Activated naive CD4-positive, alpha-beta T cell treated with anti-CD3 and anti-CD28 coated beads, Interleukin-2, amount 50 U/mL, for 72 hours (primary cell): ENCODE measurements around the gene ORAI1. TPM values are rescaled to one million over a fixed set of nuclear protein-coding genes. Genes with fewer than 3 reads are reported as not detected.
"Not testable (repeated sequence)": the region's sequence is repeated elsewhere in the genome, so short reads cannot be mapped to it uniquely, and the experiment has no call there.

Source experiments
- ATAC-seq, 2 donors: fragments of 150-1000 bp; cut with Tn5 transposase; 2 replicates each; pipeline ENCODE4 v1.10.0; 2021; ENCODE audit warnings: mild to moderate bottlenecking in 2 of 2, moderate library complexity in 2 of 2
- DNase-seq, 2 donors: peaks; one replicate each; pipeline ENCODE4 v3.0.0; 2021 to 2022; ENCODE audit warnings: low spot score in 2 of 2
- H3K27ac Mint-ChIP-seq, 2 donors: one replicate each; pipeline ENCODE4 v1.8.0; 2022; ENCODE audit warnings: mild to moderate bottlenecking in 2 of 2, mixed read lengths in 2 of 2
- H3K36me3 Mint-ChIP-seq, 2 donors: one replicate each; pipeline ENCODE4 v1.8.0; 2022; ENCODE audit warnings: mixed read lengths in 2 of 2
- H3K9me3 Mint-ChIP-seq, 2 donors: one replicate each; pipeline ENCODE4 v1.8.0; 2022; ENCODE audit warnings: mixed read lengths in 2 of 2
- total RNA-seq, 2 donors: library from RNA; stranded (reverse); gene quantifications; one replicate each; pipeline ENCODE4 v1.2.3, GENCODE V29; 2022

ORAI1 gene
- total RNA-seq, 2 donors from 2014 or later = 23.0 to 23.2 TPM

DNA sequence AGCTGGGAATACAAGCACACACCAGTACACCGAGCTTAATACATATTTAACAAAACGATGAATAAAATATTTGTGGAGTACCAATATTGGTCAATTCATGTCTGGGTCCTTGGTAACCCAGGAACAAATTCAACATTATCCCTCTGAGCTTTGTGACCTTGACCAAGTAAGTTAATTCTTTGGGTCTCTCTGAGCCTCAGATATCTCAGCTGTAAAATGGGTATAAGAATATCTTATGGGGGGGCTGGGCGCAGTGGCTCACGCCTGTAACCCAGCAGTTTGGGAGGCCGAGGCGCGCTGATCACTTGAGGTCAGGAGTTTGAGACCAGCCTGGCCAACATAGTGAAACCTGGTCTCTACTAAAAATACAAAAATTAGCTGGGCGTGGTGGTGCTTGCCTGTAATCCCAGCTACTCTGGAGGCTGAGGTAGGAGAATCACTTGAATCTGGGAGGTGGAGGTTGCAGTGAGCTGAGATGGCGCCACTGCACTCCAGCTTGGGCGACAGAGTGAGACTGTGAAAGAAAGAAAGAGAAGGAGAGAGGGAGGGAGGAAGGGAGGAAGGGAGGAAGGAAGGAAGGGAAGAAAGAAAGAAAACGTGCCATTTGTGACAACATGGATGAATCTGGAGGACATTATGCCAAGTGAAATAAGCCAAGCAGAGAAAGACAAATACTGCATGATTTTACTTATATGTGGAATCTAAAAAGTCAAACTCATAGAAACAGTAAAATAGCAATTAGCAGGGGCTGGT lies 35.2 kb downstream of the ORAI1 start:
- peaks cover 7 to 16% of the 10 kb centered on the region in 2 donors for H3K36me3 Mint-ChIP-seq
- not testable (repeated sequence) for H3K9me3 Mint-ChIP-seq, ATAC-seq, DNase-seq
- H3K27ac Mint-ChIP-seq = peak overlapping the region in 1 of 2 donors; percentile 67

DNA sequence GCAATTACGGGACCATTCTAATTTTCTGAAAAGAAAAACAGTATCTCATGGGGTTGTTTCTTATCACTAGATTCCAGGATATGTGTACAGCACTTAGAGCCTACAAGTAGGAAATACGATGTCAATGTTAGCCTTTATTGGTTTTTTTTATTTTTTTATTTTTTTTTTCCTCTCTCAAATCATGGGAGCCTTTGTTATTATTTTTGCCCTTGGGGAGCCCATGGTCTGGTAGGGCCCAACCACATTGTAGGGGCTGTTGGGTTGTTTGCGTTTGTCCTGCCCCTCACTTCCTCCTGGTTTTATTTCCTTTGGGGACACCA lies 37.2 kb downstream of the ORAI1 start:
- no peak for ATAC-seq
- Mint-ChIP-seq H3K36me3 (peaks cover 7 to 16% of the 10 kb centered on the region in 2 donors), H3K9me3 (no peaks in the 10 kb centered on the region), H3K27ac (peak overlapping the region in 1 of 2 donors; percentile 91)
- DNase-seq = no peak

DNA sequence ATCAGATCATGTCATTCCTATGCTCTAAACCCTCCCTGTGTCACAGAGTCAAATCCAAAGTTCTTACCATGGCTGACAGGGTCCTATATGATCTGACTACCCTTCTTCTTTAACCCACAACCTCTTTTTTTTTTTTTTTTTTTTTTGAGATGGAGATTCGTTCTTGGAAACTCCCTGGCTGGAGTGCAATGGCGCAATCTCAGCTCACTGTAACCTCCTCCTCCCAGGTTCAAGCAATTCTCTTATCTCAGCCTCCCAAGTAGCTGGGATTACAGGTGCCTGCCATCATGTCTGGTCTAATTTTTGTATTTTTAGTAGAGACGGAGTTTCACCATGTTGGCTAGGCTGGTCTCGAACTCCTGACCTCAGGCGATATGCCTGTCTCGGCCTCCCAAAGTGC lies 40.5 kb downstream of the ORAI1 start:
- ATAC-seq, DNase-seq, H3K9me3 Mint-ChIP-seq: not testable (repeated sequence)
- Mint-ChIP-seq H3K27ac (peak overlapping the region in 1 of 2 donors; percentile 44), H3K36me3 (peaks cover 7 to 16% of the 10 kb centered on the region in 2 donors)

DNA sequence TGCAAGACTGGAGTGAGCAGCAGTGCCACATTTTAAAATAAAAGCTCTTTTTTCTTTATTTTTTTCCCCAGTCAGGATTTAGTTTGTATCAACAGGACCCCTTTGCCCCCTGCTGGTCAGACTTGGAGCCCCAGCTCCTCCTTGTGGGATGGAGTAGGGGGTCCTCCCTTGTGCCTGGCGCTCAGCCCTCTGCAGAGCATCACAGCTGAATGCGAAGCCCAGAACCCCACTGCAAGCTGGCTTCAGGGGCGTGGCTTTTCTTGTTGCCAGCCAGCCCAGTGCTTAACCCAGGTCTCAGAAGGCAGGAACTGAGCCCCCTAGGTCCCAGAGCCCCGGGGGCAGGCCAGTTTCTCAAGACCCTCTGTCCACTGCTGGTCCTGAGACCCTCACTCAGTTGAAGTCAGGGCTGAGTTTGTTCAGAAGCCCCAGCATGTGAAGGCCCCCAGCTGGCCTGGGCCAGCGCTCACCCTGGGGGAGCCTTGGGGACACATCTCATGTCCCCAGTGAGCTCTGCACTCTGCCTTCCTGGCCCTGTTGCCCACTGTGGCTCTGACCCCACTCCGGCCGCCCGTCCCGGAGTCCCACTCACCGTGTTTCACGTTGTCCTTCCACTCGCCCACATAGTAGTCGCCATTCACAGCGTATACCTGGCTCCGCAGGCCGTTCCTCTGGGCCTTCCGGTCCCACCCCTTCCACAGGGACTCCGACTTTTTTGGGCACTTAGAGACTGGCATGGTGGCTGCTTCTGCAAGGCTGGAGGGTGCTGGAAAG lies 42.6 kb downstream of the ORAI1 start:
- Mint-ChIP-seq H3K36me3 (peaks cover 6 to 7% of the 10 kb centered on the region in 2 donors), H3K9me3 (no peaks in the 10 kb centered on the region), H3K27ac (no peak overlapping the region)
- peak in 1 of 2 donors; percentile 54 for DNase-seq
- ATAC-seq = no peak

DNA sequence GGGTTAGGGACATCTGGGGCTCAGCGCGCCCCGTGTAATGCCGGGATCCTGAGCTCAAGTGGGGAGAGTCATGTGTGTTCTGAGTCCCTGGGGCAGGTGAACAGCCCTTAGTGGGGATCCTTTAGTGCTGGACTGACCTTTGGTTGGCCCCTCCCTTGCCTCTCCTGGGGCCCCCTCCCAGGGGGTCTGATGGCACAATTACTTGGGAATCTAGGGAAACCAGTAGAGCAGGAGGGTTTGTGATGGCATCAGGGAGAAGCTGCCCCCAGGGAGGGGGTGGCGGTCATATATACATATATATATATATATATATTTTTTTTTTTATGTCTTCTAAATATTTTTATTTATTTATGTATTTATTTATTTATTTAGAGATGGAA lies 43.2 kb downstream of the ORAI1 start, which contains the start of gene MORN3:
Gene MORN3 (minus strand): TSS at position 134 of the 380 bp plus-strand sequence. CDS start 171 bp downstream, outside the sequence.
- Mint-ChIP-seq H3K9me3 (no peaks in the 10 kb centered on the region), H3K36me3 (peaks cover under 1% of the 10 kb centered on the region in 2 donors)
- ATAC-seq = no peak

DNA sequence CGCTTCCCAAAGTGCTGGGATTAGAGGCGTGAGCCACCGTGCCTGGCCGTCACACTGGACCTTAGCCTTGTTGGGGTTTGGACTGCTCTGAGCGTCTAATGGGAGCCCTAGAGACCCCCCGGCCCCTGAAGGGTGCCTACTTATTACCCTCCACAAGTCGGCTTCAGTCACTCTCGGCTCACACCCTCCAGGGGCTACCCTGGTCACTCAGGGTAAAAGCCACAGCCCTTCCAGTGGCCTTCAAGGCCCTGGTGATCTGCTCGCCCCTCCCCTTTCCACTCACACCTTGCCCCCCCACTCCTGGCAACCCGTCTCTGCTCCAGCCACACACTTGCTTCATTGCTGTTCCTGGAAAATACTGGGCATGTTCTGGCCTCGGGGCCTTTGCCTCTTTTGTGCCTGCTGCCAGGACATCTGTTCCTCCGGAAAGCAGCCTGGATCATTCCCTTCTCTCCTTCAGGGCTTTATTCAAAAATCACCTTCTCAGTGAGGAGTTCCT lies 46.7 kb downstream of the ORAI1 start:
- ATAC-seq = no peak
- no peaks in the 10 kb centered on the region for H3K9me3 Mint-ChIP-seq
- H3K27ac Mint-ChIP-seq = peak overlapping the region; percentile 99 to 100
- DNase-seq = no peak
- H3K36me3 Mint-ChIP-seq = no peaks in the 10 kb centered on the region

More for the DNA sequence above, 43.2 kb downstream of the ORAI1 start, which contains the start of gene MORN3:
- no peak within 1 kb of the TSS for H3K27ac Mint-ChIP-seq
- DNase-seq = no peak

- Mint-ChIP-seq H3K36me3 (no peaks in the 10 kb centered on the region), H3K9me3 (no peaks in the 10 kb centered on the region), H3K27ac (peak overlapping the region; percentile 60 to 76)
- ATAC-seq (no peak), DNase-seq (no peak)
Observed at GRCh38 chr12:121676190-121676589, 49.9 kb downstream of the ORAI1 start.

- DNase-seq (no peak), ATAC-seq (no peak)
- Mint-ChIP-seq H3K9me3 (no peaks in the 10 kb centered on the region), H3K27ac (peak overlapping the region in 1 of 2 donors; percentile 3), H3K36me3 (no peaks in the 10 kb centered on the region)
Observed at GRCh38 chr12:121678305-121678704, 52.0 kb downstream of the ORAI1 start.

- no peaks in the 10 kb centered on the region for H3K9me3 Mint-ChIP-seq
- ATAC-seq (no peak), DNase-seq (no peak)
- no peaks in the 10 kb centered on the region for H3K36me3 Mint-ChIP-seq
- peak overlapping the region in 1 of 2 donors; percentile 3 for H3K27ac Mint-ChIP-seq
Observed at GRCh38 chr12:121678716-121679300, 52.5 kb downstream of the ORAI1 start.

DNA sequence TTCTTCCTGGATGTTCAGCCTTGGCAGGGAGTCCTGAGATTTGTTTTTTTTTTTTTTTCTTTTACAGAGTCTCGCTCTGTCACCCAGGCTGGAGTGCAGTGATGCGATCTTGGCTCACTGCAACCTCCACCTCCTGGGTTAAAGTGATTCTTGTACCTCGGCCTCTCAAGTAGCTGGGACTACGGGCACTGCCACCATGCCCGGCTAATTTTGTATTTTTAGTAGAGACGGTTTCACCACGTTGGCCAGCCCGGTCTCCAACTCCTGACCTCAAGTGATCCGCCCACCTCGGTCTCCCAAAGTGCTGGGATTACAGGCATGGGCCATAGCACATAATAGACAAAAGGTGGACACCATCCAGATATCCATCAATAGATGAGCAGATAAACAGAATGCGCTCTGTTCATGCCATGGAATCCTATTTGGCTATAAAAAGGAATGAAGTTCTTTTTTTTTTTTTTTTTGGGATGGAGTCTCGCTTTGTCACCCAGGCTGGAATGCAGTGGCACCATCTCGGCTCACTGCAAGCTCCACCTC lies 53.4 kb downstream of the ORAI1 start:
- not testable (repeated sequence) for H3K9me3 Mint-ChIP-seq, H3K36me3 Mint-ChIP-seq, H3K27ac Mint-ChIP-seq, DNase-seq, ATAC-seq

DNA sequence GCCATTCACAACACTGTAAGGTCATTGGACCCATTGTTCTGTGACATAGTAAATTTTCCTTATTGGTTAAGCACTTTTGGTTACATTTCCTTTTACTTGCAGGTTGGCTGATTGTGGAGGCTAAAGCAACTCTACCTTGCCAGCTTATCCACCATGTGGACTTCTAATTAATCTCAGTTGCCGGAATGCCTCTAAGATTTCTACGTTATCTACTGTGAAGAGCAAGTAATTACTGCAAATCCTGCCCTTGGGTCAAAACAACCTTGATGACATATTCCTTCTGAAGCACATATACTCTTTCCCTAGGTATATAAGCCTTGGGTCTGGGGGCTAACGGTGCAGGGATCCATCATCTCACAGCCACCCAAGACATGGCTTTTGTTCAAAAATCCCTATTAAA lies 62.6 kb downstream of the ORAI1 start:
- DNase-seq (no peak), ATAC-seq (no peak)
- H3K36me3 Mint-ChIP-seq = no peaks in the 10 kb centered on the region
- H3K27ac Mint-ChIP-seq = no peak overlapping the region
- no peaks in the 10 kb centered on the region for H3K9me3 Mint-ChIP-seq

DNA sequence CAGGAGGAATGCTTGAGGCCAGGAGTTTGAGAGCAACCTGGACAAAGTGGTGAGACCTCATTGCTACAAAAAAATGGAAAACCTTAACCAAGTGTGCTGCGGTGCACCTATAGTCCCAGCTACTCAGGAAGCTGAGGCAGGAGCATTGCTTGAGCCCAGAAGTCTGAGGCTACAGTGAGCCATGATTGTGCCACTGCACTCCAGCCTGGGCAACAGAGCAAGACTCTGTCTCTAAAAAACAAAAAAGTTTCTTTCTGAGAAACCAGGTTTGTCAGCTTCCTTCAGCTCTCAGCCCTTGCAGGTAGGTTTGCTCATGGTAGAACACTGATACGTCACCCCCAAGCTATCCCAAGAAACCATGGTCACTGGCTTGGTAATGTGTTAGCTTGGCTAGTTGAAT lies 63.1 kb downstream of the ORAI1 start:
- no peak for DNase-seq
- no peak for ATAC-seq
- Mint-ChIP-seq H3K9me3 (no peaks in the 10 kb centered on the region), H3K36me3 (no peaks in the 10 kb centered on the region), H3K27ac (no peak overlapping the region)

Other genes with a start within 250 kb of the ORAI1 start
- gene RNF34, start 226.4 kb upstream of the ORAI1 start, total RNA-seq = 10 to 100 TPM; 55.1 to 83.0 TPM
- 10 to 100 TPM; 28.9 to 66.8 TPM for gene KDM2B, start 45.5 kb upstream of the ORAI1 start, total RNA-seq
- 1 to 10 TPM; 1.3 to 2.9 TPM for gene MORN3, start 43.1 kb downstream of the ORAI1 start, total RNA-seq
- gene TMEM120B, start 86.2 kb downstream of the ORAI1 start, total RNA-seq = 10 to 100 TPM in 1 of 2 donors, 1 to 10 TPM in 1; 6.3 to 11.8 TPM
- 10 to 100 TPM; 95.3 to 96.2 TPM for gene RHOF, start 167.2 kb downstream of the ORAI1 start, total RNA-seq
- gene SETD1B, start 177.5 kb downstream of the ORAI1 start, total RNA-seq = 10 to 100 TPM; 13.8 to 16.7 TPM
- gene HPD, start 232.3 kb downstream of the ORAI1 start, total RNA-seq = under 1 TPM in 1 of 2 donors, not detected in 1; 0.16 TPM